Vagina (tissue), 2 donors: ENCODE data around the gene ACOT11. TPM values are rescaled to one million over a fixed set of nuclear protein-coding genes. Genes with fewer than 3 reads are reported as not detected.

Experiments
- DNase-seq, 2 donors: peaks; one replicate each; pipeline ENCODE4 v3.0.0-alpha.2; 2017; ENCODE audit errors: extremely low spot score in 2 of 2
- H3K27ac ChIP-seq: fragments of 200-600 bp; sonication (generic); one replicate; pipeline ENCODE4 v1.5.1; 2019
- H3K27me3 ChIP-seq: fragments of 200-600 bp; sonication (generic); one replicate; pipeline ENCODE4 v1.5.1; 2019
- H3K36me3 ChIP-seq, 2 donors: fragments of 200-600 bp; sonication (generic); one replicate each; pipeline ENCODE4 v1.5.1; 2017 to 2019
- H3K4me1 ChIP-seq: fragments of 200-600 bp; sonication (generic); one replicate; pipeline ENCODE4 v1.5.1; 2019
- H3K4me3 ChIP-seq, 2 donors: fragments of 200-600 bp; sonication (generic); 1 replicate in 1 of 2; 2 replicates in 1 of 2; pipeline ENCODE4 v1.5.1; 2016 to 2019
- H3K9me3 ChIP-seq: fragments of 200-600 bp; sonication (generic); one replicate; pipeline ENCODE4 v1.5.1; 2019
- POLR2A ChIP-seq, 2 donors: fragments of 450-650 bp; IDR thresholded peaks; one replicate each; pipeline ENCODE4 v1.6.1; 2017; ENCODE audit warnings: antibody characterized with exemption in 2 of 2, mild to moderate bottlenecking in 2 of 2, moderate library complexity in 2 of 2
- POLR2AphosphoS5 ChIP-seq, 2 donors: sonication (generic); formaldehyde crosslinking; IDR thresholded peaks; one replicate each; pipeline ENCODE4 v1.9.0; 2017; ENCODE audit warnings: antibody characterized with exemption in 2 of 2, mild to moderate bottlenecking in 2 of 2, low read depth in 1 of 2; ENCODE audit not compliant: insufficient read depth in 1 of 2
- intact Hi-C: fragments of 100-400 bp; cut with DNase I; formaldehyde crosslinking; loops from one replicate; pipeline ENCODE4 v1.15.1; 2023
- total RNA-seq: library from RNA; depleted of rRNA; stranded (reverse); fragments of >200 nt; gene quantifications from one replicate; pipeline ENCODE4 v1.2.3, GENCODE V29; 2016
- TF ChIP-seq, protein P1 (sequence below), 3 experiments: fragments of 450-650 bp in 2 of 3; fragments of 200-600 bp in 1 of 3; sonication (generic) in 1 of 3; IDR thresholded peaks; one replicate each; pipeline ENCODE4 v1.5.1; 2017 to 2019; ENCODE audit warnings: antibody characterized with exemption in 3 of 3, mild to moderate bottlenecking in 2 of 3, moderate library complexity in 2 of 3

The ACOT11 gene
- total RNA-seq, 1 donor from 2014 or later = 26.0 TPM

DNA sequence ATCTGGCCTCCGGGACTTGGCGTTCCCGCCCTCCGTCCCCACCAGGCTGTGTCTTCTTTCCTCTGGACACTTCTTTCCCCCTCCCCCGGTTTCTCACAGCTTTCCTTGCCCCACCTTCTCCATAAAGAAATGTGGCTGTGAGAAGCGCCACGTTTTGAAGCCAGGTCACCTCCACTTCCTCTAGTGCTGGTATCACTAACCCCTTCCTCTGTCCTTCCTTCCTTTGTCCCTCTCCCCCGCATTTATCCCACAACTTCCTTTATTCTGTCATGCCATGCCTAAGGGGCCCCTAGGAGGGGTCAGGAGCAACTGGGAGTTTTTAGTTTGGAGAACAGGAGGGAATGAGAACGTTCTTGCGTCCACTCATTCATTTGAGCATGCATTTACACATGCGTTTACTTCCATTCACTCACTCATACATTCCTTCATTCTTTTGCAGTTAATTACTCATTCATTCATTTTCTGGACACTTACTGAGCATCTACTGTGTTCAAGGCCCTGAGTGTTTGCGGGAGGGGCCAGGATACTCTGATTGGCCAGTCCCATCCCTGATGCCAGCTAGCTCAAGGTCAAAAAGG lies 5.0 kb upstream of the ACOT11 start:
- Histone ChIP-seq H3K4me1 (peaks cover 30% of the 10 kb centered on the region), H3K36me3 (no peaks in the 10 kb centered on the region), H3K27me3 (no peaks in the 10 kb centered on the region), H3K9me3 (no peaks in the 10 kb centered on the region), H3K4me3 (peak overlapping the region; percentile 41 to 50), H3K27ac (peak overlapping the region; percentile 86)
- no peak for TF ChIP-seq POLR2AphosphoS5 (IDR thresholded peaks at IDR 0.05; ENCODE audit: insufficient read depth in 1 of 2, low read depth in 1 of 2)
- no peak for TF ChIP-seq POLR2A (IDR thresholded peaks at IDR 0.05)
- TF ChIP-seq, protein P1, sequence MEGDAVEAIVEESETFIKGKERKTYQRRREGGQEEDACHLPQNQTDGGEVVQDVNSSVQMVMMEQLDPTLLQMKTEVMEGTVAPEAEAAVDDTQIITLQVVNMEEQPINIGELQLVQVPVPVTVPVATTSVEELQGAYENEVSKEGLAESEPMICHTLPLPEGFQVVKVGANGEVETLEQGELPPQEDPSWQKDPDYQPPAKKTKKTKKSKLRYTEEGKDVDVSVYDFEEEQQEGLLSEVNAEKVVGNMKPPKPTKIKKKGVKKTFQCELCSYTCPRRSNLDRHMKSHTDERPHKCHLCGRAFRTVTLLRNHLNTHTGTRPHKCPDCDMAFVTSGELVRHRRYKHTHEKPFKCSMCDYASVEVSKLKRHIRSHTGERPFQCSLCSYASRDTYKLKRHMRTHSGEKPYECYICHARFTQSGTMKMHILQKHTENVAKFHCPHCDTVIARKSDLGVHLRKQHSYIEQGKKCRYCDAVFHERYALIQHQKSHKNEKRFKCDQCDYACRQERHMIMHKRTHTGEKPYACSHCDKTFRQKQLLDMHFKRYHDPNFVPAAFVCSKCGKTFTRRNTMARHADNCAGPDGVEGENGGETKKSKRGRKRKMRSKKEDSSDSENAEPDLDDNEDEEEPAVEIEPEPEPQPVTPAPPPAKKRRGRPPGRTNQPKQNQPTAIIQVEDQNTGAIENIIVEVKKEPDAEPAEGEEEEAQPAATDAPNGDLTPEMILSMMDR (IDR thresholded peaks at IDR 0.05) = no peak
- intact Hi-C loops = no loop called here
- no peak for DNase-seq

DNA sequence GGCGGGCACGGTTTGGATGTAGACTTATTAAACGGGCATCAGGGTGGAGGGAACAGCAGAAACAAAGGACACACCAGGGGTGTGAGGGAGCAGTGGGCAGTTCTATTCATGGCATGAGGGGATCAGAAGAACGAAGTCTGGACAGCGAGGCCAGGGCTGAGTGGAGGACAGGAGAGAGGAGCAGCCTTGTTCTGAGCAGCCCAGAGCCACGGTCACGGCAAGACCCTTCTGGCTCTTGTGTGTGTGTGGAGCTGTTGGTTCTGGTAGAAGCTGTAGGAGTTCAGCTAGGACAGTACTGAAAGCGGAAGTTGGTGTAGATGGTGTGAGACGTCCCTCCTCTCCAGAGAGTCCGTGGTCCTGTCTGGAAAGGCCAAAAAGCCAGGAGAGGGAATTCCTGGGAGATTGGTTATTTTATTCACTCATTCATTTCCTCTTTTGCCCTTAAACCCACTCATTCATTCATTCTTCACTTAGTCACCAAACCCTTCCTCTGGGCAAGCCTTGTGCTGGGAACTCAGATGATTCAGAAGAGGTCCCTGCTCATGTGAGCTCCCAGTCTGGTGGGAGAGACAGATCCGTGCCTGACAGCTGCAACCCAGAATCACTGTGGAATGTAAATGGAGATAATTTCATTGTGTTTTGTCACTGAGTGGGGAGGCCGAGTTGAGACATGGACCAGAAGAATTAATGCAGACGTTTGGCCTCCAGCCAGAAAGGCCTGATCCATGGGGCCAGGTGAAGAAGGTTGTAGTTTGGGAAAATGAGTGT lies 4.1 kb upstream of the ACOT11 start:
- no peak for DNase-seq
- Histone ChIP-seq H3K4me3 (no peak overlapping the region), H3K27me3 (no peaks in the 10 kb centered on the region), H3K27ac (peak overlapping the region; percentile 86), H3K9me3 (no peaks in the 10 kb centered on the region), H3K4me1 (peaks cover 37% of the 10 kb centered on the region), H3K36me3 (no peaks in the 10 kb centered on the region)
- TF ChIP-seq POLR2AphosphoS5 (IDR thresholded peaks at IDR 0.05; ENCODE audit: insufficient read depth in 1 of 2, low read depth in 1 of 2) (no peak), POLR2A (IDR thresholded peaks at IDR 0.05) (no peak)
- TF ChIP-seq, protein P1 (IDR thresholded peaks at IDR 0.05) = no peak
- intact Hi-C loops = no loop called here

DNA sequence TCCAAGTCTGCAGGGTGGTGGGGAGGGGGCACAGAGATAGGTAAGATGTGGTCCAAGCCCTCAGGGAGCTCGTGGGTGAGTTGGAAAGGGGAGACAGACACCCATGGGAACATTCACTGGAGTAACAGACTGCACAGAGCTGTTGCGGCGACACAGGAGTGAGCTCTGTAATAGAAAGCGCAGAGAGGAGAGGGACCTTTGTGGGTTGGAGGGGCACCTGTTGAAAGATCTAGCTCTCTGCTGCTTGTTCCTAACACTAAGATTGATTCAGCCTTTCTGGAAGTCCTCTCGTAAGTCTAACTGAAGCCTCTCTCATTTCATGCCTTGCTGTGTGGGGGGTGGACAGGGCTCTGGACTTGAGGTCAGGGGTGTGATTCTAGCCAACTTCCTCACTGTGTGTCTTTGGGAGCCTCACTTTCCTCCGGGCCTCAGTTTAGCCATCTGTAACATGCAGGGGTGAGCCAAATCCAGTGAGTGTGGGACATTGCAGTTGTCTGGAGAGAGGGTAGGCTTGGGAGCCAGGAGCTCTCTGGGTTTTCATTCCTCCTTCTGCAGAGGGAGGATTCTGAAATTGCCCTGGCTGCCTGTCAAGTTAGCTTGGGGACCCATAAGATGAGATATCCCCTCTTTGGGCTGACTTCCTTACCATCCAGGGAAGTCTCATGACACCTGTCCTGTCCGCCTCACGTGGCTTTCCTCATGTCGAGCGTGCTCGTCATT lies 2.0 kb upstream of the ACOT11 start:
- no peak for DNase-seq
- TF ChIP-seq POLR2AphosphoS5 (IDR thresholded peaks at IDR 0.05; ENCODE audit: insufficient read depth in 1 of 2, low read depth in 1 of 2) (no peak), POLR2A (IDR thresholded peaks at IDR 0.05) (no peak)
- TF ChIP-seq, protein P1 (IDR thresholded peaks at IDR 0.05) = no peak
- intact Hi-C loops = no loop called here
- Histone ChIP-seq H3K27me3 (no peaks in the 10 kb centered on the region), H3K4me3 (no peak overlapping the region), H3K27ac (no peak overlapping the region), H3K4me1 (peaks cover 37% of the 10 kb centered on the region), H3K9me3 (no peaks in the 10 kb centered on the region), H3K36me3 (no peaks in the 10 kb centered on the region)

DNA sequence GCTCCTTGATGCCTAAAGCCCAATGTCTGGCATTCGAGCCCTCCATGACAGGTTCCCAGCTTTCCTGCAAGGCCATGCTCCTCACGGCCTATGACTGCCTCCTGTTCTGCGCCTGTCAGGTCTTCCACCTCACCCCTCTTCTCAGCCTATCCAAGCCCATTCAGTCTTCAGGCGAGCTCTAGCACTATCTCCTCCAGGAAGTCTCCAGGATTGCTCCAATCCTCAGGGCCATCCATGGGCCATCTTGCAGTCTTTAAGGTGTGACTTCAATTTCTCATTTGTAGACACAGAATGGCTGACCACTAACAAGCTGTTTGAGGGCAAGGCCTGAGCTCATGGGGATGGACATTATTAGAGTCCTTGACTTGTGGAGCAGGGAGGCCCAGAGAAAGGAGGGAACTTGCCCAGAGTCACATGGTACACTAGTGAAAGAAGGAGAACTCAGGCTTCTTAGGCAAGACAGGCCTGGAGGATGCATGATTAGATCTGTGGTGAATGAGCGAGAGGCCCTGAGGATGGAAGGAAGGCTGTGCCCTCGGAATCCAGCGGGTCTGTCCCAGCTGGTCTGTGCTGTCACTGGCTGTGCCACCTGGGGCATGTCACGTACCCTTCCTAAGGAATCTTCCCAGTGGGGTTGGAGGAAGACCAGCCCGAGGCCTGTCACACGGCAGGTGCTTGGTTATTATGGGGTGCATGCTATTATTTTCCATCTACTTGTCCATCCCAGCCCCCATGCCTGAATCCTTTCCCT lies 1.2 kb upstream of the ACOT11 start:
- no peak overlapping the region for H3K4me3 ChIP-seq
- no peak for DNase-seq
- no peaks in the 10 kb centered on the region for H3K27me3 ChIP-seq
- H3K36me3 ChIP-seq = no peaks in the 10 kb centered on the region
- H3K9me3 ChIP-seq = no peaks in the 10 kb centered on the region
- TF ChIP-seq, protein P1 (IDR thresholded peaks at IDR 0.05) = no peak
- no peak for TF ChIP-seq POLR2AphosphoS5 (IDR thresholded peaks at IDR 0.05; ENCODE audit: insufficient read depth in 1 of 2, low read depth in 1 of 2)
- no peak for TF ChIP-seq POLR2A (IDR thresholded peaks at IDR 0.05)
- peaks cover 37% of the 10 kb centered on the region for H3K4me1 ChIP-seq
- peak overlapping the region; percentile 82 for H3K27ac ChIP-seq
- intact Hi-C loops = no loop called here
